ENCODE data around the gene DACH1.

DNA sequence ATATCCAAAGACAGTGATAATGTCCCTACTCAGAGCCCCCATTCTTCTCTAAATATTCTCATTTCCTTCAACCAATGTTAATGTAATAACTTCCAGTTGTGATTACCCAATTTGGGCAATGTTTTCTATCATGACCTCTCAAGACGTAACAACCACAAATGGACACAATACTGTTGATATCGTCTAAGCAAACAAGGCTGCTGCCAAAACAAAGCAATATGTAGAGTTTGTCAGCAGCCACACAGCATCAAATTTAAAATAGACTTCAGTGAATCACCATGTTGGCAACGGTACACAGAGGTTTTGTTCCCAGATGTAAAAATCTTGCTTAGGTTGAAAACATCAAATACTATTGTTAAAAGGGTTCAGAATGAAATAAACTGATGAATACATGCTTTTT lies 205.1 kb downstream of the DACH1 start:
- TF ChIP-seq, protein P1, sequence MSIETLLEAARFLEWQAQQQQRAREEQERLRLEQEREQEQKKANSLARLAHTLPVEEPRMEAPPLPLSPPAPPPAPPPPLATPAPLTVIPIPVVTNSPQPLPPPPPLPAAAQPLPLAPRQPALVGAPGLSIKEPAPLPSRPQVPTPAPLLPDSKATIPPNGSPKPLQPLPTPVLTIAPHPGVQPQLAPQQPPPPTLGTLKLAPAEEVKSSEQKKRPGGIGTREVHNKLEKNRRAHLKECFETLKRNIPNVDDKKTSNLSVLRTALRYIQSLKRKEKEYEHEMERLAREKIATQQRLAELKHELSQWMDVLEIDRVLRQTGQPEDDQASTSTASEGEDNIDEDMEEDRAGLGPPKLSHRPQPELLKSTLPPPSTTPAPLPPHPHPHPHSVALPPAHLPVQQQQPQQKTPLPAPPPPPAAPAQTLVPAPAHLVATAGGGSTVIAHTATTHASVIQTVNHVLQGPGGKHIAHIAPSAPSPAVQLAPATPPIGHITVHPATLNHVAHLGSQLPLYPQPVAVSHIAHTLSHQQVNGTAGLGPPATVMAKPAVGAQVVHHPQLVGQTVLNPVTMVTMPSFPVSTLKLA (IDR thresholded peaks at IDR 0.05), result no peak
- no peak for TF ChIP-seq NONO (IDR thresholded peaks at IDR 0.05)
- TF ChIP-seq NONO (CRISPR knock-in tag; conservative IDR thresholded peaks at IDR 0.05), result no peak
- no peak for TF ChIP-seq ZNF709 (CRISPR knock-in tag; IDR thresholded peaks at IDR 0.05)
- TF ChIP-seq ARNT (IDR thresholded peaks at IDR 0.05), result no peak
- TF ChIP-seq, protein P2, sequence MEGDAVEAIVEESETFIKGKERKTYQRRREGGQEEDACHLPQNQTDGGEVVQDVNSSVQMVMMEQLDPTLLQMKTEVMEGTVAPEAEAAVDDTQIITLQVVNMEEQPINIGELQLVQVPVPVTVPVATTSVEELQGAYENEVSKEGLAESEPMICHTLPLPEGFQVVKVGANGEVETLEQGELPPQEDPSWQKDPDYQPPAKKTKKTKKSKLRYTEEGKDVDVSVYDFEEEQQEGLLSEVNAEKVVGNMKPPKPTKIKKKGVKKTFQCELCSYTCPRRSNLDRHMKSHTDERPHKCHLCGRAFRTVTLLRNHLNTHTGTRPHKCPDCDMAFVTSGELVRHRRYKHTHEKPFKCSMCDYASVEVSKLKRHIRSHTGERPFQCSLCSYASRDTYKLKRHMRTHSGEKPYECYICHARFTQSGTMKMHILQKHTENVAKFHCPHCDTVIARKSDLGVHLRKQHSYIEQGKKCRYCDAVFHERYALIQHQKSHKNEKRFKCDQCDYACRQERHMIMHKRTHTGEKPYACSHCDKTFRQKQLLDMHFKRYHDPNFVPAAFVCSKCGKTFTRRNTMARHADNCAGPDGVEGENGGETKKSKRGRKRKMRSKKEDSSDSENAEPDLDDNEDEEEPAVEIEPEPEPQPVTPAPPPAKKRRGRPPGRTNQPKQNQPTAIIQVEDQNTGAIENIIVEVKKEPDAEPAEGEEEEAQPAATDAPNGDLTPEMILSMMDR (CRISPR knock-in tag; IDR thresholded peaks at IDR 0.05), result no peak
- TF ChIP-seq, protein P3, sequence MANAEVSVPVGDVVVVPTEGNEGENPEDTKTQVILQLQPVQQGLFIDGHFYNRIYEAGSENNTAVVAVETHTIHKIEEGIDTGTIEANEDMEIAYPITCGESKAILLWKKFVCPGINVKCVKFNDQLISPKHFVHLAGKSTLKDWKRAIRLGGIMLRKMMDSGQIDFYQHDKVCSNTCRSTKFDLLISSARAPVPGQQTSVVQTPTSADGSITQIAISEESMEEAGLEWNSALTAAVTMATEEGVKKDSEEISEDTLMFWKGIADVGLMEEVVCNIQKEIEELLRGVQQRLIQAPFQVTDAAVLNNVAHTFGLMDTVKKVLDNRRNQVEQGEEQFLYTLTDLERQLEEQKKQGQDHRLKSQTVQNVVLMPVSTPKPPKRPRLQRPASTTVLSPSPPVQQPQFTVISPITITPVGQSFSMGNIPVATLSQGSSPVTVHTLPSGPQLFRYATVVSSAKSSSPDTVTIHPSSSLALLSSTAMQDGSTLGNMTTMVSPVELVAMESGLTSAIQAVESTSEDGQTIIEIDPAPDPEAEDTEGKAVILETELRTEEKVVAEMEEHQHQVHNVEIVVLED (CRISPR knock-in tag; IDR thresholded peaks at IDR 0.05; ENCODE audit: borderline replicate concordance), result no peak
- TF ChIP-seq ZNF619 (CRISPR knock-in tag; IDR thresholded peaks at IDR 0.05), result no peak

All from HepG2 (cell line).